ENCODE data around the gene SEPTIN8.

GRCh38 chr5:132765311-132766019, 11.6 kb downstream of the SEPTIN8 start:
- TF ChIP-seq, protein P1, sequence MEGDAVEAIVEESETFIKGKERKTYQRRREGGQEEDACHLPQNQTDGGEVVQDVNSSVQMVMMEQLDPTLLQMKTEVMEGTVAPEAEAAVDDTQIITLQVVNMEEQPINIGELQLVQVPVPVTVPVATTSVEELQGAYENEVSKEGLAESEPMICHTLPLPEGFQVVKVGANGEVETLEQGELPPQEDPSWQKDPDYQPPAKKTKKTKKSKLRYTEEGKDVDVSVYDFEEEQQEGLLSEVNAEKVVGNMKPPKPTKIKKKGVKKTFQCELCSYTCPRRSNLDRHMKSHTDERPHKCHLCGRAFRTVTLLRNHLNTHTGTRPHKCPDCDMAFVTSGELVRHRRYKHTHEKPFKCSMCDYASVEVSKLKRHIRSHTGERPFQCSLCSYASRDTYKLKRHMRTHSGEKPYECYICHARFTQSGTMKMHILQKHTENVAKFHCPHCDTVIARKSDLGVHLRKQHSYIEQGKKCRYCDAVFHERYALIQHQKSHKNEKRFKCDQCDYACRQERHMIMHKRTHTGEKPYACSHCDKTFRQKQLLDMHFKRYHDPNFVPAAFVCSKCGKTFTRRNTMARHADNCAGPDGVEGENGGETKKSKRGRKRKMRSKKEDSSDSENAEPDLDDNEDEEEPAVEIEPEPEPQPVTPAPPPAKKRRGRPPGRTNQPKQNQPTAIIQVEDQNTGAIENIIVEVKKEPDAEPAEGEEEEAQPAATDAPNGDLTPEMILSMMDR (IDR thresholded peaks at IDR 0.05), result no peak
- no peak for TF ChIP-seq POLR2A (IDR thresholded peaks at IDR 0.05)
